HepG2 (cell line): Measurements from ENCODE around the gene KRT77. TPM values are rescaled to one million over a fixed set of nuclear protein-coding genes. Genes with fewer than 3 reads are reported as not detected.

ENCODE experiments used
- ATAC-seq: fragments of 200-7000 bp; cut with Tn5 transposase; 3 replicates; pipeline ENCODE4 v1.9.1; 2020; ENCODE audit warnings: mild to moderate bottlenecking, moderate library complexity
- BruUV-seq: library from RNA; stranded (reverse); fragments of 400-500 nt; replicated peaks from 2 replicates; lab custom pipeline; 2021; lab: Mats Ljungman, UMichigan
- CTCF ChIA-PET: fragments of 300-600 bp; formaldehyde crosslinking; extraction: SDS; loops from one replicate; lab custom pipeline; 2021; ENCODE audit warnings: low total read pairs, inconsistent platforms, low intra/inter-chr PET ratio; lab: Yijun Ruan, JAX
- POLR2A ChIA-PET: fragments of 350-600 bp; sonication (Branson Sonifier 250); formaldehyde crosslinking; loops from one replicate; lab custom pipeline; 2020; ENCODE audit warnings: antibody characterized with exemption, inconsistent platforms; lab: Yijun Ruan, JAX
- DNase-seq: peaks from one replicate; pipeline ENCODE4 v3.0.0-alpha.2; 2015; ENCODE audit warnings: low spot score
- FAIRE-seq: peaks from 3 replicates; lab custom pipeline; 2011; peaks lifted over from hg19 to GRCh38; lab: Jason Lieb, UNC
- H2AFZ ChIP-seq: one replicate; pipeline ENCODE4 v1.6.1; 2011; ENCODE audit warnings: low read length, inconsistent platforms
- H3K27ac ChIP-seq: fragments of 300-600 bp; 3 replicates; pipeline ENCODE4 v1.8.0; 2011; ENCODE audit warnings: mixed run types, mild to moderate bottlenecking, mixed read lengths, low read length, inconsistent platforms; ENCODE audit not compliant: insufficient read depth; ENCODE audit errors: extremely low read length
- H3K27me3 ChIP-seq, 2 experiments: fragments of 200-600 bp in 1 of 2; 2 replicates in 1 of 2; 3 replicates in 1 of 2; pipeline versions ENCODE4 v1.6.0 to v1.8.0; 2011; ENCODE audit warnings: low read length in 2 of 2, mild to moderate bottlenecking in 2 of 2, moderate library complexity in 2 of 2, inconsistent platforms in 1 of 2; ENCODE audit not compliant: insufficient read depth in 2 of 2, control insufficient read depth in 1 of 2
- H3K36me3 ChIP-seq, 2 experiments: fragments of 200-600 bp in 1 of 2; replicated peaks in 1 of 2; 2 replicates in 1 of 2; 3 replicates in 1 of 2; pipeline versions ENCODE4 v1.5.1 to v1.8.0; 2011; ENCODE audit warnings: low read length in 2 of 2, inconsistent platforms in 1 of 2; ENCODE audit not compliant: insufficient read depth in 2 of 2, control insufficient read depth in 1 of 2
- H3K4me1 ChIP-seq: 2 replicates; pipeline ENCODE4 v1.5.1; 2012; ENCODE audit warnings: low read length, inconsistent platforms; ENCODE audit not compliant: insufficient read depth
- H3K4me2 ChIP-seq: 2 replicates; pipeline ENCODE4 v1.6.0; 2011; ENCODE audit warnings: low read depth, low read length, inconsistent platforms
- H3K4me3 ChIP-seq, 3 experiments: fragments of 200-600 bp in 1 of 3; sonication (generic), shearing (Covaris generic) in 1 of 3; replicated peaks in 1 of 3; 2 replicates each; pipeline ENCODE4 v1.5.1; 2011 to 2016; ENCODE audit warnings: low read length in 3 of 3, inconsistent platforms in 2 of 3, low read depth in 2 of 3, mild to moderate bottlenecking in 2 of 3, control low read depth in 1 of 3, mixed read lengths in 1 of 3; ENCODE audit not compliant: insufficient read depth in 1 of 3
- H3K79me2 ChIP-seq: one replicate; pipeline ENCODE4 v1.6.1; 2011; ENCODE audit warnings: low read length, inconsistent platforms; ENCODE audit not compliant: insufficient read depth
- H3K9ac ChIP-seq: 2 replicates; pipeline ENCODE4 v1.6.0; 2011; ENCODE audit warnings: mild to moderate bottlenecking, low read depth, low read length, inconsistent platforms; ENCODE audit not compliant: insufficient read depth
- H3K9me3 ChIP-seq: 2 replicates; pipeline ENCODE4 v1.5.1; 2012; ENCODE audit warnings: mild to moderate bottlenecking, low read length
- H4K20me1 ChIP-seq: 2 replicates; pipeline ENCODE4 v1.6.0; 2011; ENCODE audit warnings: inconsistent platforms, mild to moderate bottlenecking, low read length, moderate library complexity; ENCODE audit not compliant: insufficient read depth
- ATM ChIP-seq: fragments of 450-650 bp; IDR thresholded peaks from 2 replicates; pipeline ENCODE4 v1.7.1; 2017; ENCODE audit warnings: mild to moderate bottlenecking, borderline replicate concordance
- BCL6 ChIP-seq: IDR thresholded peaks from 2 replicates; pipeline ENCODE4 v1.6.1; 2016; ENCODE audit warnings: missing genetic modification reagents, missing compliant biosample characterization
- BRCA1 ChIP-seq: sonication (generic); formaldehyde crosslinking; IDR thresholded peaks from 2 replicates; pipeline ENCODE4 v1.4.0; 2020; ENCODE audit warnings: missing genetic modification reagents
- CENPT ChIP-seq: sonication (generic); formaldehyde crosslinking; IDR thresholded peaks from 2 replicates; pipeline ENCODE4 v1.8.0; 2022; ENCODE audit warnings: low read depth, mild to moderate bottlenecking, moderate library complexity, missing genetic modification reagents
- CTCF ChIP-seq: sonication (generic); formaldehyde crosslinking; IDR thresholded peaks from 2 replicates; pipeline ENCODE4 v1.5.0; 2020; ENCODE audit warnings: mild to moderate bottlenecking, missing genetic modification reagents, moderate library complexity
- MED8 ChIP-seq: sonication (generic); formaldehyde crosslinking; IDR thresholded peaks from 2 replicates; pipeline ENCODE4 v1.8.1; 2023; ENCODE audit warnings: mild to moderate bottlenecking, missing genetic modification reagents; ENCODE audit not compliant: insufficient replicate concordance
- NCOA5 ChIP-seq: sonication (generic); formaldehyde crosslinking; IDR thresholded peaks from 2 replicates; pipeline ENCODE4 v1.4.0; 2020; ENCODE audit warnings: missing genetic modification reagents
- PHF8 ChIP-seq: sonication (generic); formaldehyde crosslinking; IDR thresholded peaks from 2 replicates; pipeline ENCODE4 v1.5.0; 2020; ENCODE audit warnings: missing genetic modification reagents
- SSRP1 ChIP-seq: IDR thresholded peaks from 2 replicates; pipeline ENCODE4 v1.6.1; 2016; ENCODE audit warnings: control low read depth
- STAG1 ChIP-seq: sonication (generic); formaldehyde crosslinking; IDR thresholded peaks from 2 replicates; pipeline ENCODE4 v1.4.0; 2020; ENCODE audit warnings: missing genetic modification reagents
- SUZ12 ChIP-seq: fragments of 150-350 bp; IDR thresholded peaks from 2 replicates; pipeline ENCODE4 v1.6.1; 2014; ENCODE audit warnings: low read depth, low read length
- ZNF24 ChIP-seq: fragments of 450-650 bp; IDR thresholded peaks from 2 replicates; pipeline ENCODE4 v1.6.1; 2017; ENCODE audit warnings: antibody characterized with exemption, mild to moderate bottlenecking
- ZNF280B ChIP-seq: sonication (generic); formaldehyde crosslinking; IDR thresholded peaks from 2 replicates; pipeline ENCODE4 v1.5.0; 2020; ENCODE audit warnings: missing genetic modification reagents, mild to moderate bottlenecking, borderline replicate concordance
- ZNF549 ChIP-seq: sonication (generic); formaldehyde crosslinking; IDR thresholded peaks from 2 replicates; pipeline ENCODE4 v1.5.0; 2020; ENCODE audit warnings: missing genetic modification reagents
- ZNF672 ChIP-seq: sonication (generic); formaldehyde crosslinking; IDR thresholded peaks from 2 replicates; pipeline ENCODE4 v1.8.1; 2022; ENCODE audit warnings: missing genetic modification reagents
- ZNF75D ChIP-seq: sonication (generic); formaldehyde crosslinking; IDR thresholded peaks from 2 replicates; pipeline ENCODE4 v1.8.1; 2023; ENCODE audit warnings: missing genetic modification reagents, mild to moderate bottlenecking, borderline replicate concordance
- ZSCAN9 ChIP-seq: IDR thresholded peaks from 2 replicates; pipeline ENCODE4 v1.6.1; 2016; ENCODE audit warnings: borderline replicate concordance
- WGBS: methylation state at CpG from one replicate; pipeline ENCODE4 v1.1.6; 2017; ENCODE audit warnings: low lambda C conversion rate; 5-methylcytosine and 5-hydroxymethylcytosine counted together
- in situ Hi-C: cut with HindIII; loops from 2 replicates; pipeline ENCODE4 v1.10.0; 2017; ENCODE audit warnings: low pct_unique_long_range_greater_than_20kb; ENCODE audit not compliant: extremely low pct_ligation_motif_present
- intact Hi-C: fragments of 100-400 bp; cut with micrococcal nuclease; formaldehyde crosslinking; loops from one replicate; pipeline ENCODE4 v1.10.0; 2022; ENCODE audit not compliant: unreplicated experiment
- polyA plus RNA-seq, 8 experiments: library from polyadenylated mRNA; depleted of rRNA in 3 of 8; stranded (reverse) in 7 of 8; unstranded in 1 of 8; fragments of >200 nt; fragmentation: Illumina TruSeq in 4 of 8; extraction: Trizol in 4 of 8; gene quantifications; 2 replicates each; pipeline versions ENCODE4 v1.2.1 to v1.2.3, GENCODE V29; 2011 to 2016; ENCODE audit warnings: low read depth in 4 of 8, missing spikeins in 1 of 8, mixed read lengths in 1 of 8; ENCODE audit not compliant: insufficient read depth in 1 of 8
- total RNA-seq, 5 experiments: library from RNA; depleted of rRNA; stranded (reverse); fragments of >200 nt; fragmentation: Illumina TruSeq; extraction: Trizol; gene quantifications; 2 replicates each; pipeline ENCODE4 v1.2.3, GENCODE V29; 2016; ENCODE audit warnings: low read depth in 1 of 5

The KRT77 gene
- total and polyA plus RNA-seq, 2 of the 13 experiments (the other 11 are each of a cell fraction or from before 2014, with no cell fraction given) = not detected

DNA sequence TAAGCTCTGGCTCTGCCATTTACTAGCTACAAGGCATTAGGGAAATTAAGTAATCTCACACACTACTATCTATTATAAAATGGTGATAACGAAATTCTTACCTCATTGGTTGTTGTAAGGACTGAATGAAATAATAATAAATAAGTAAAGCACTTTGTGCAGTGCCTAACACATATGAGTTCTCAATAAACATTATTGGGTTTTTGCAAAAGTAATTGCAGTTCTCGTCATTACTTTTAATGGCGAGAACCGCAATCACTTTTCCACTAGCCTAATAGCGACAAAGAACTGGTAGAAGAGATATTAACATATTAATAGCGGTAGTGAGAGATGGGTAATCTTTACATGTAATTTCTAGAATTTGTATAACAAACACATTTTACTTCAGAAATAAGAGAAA, 9.2 kb downstream of the KRT77 start (continued):
- TF ChIP-seq ZNF280B (CRISPR knock-in tag) = no peak
- TF ChIP-seq SSRP1 (CRISPR knock-in tag) = no peak
- no peak for TF ChIP-seq BRCA1 (CRISPR knock-in tag)

DNA sequence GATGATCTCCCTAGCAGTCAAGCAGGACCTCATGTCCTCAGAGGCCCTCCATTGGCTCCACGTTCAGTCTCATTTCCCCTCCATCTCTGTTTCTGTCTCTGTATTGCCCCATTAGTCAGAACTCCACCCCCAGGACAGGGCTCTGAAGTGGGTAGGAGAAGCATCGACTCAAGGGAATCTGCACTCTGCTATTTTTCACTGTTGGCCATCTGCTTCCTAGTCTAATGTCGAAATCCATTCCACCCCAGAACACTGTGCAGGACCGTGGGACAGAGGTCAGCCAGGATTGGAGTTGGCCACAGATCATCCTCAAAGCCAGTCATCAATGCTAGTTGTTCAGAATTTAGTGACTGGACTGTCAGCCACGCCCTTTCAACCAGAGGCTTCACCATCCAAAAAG, 10.1 kb downstream of the KRT77 start:
- Histone ChIP-seq H3K9ac (no peak overlapping the region), H4K20me1 (no peaks in the 10 kb centered on the region), H3K36me3 (no peaks in the 10 kb centered on the region), H2AFZ (no peak overlapping the region), H3K4me3 (no peak overlapping the region), H3K27me3 (peaks cover 5 to 48% of the 10 kb centered on the region in 2 experiments; a peak in 4 of 5 replicates), H3K4me1 (no peaks in the 10 kb centered on the region), H3K4me2 (no peak overlapping the region), H3K79me2 (no peaks in the 10 kb centered on the region), H3K9me3 (no peaks in the 10 kb centered on the region), H3K27ac (no peak overlapping the region)
- in situ Hi-C loops = loop anchor here (25.0 kb wide), 1 partner anchor 294 kb away; no protein-coding TSS in a partner anchor
- FAIRE-seq (no peak), ATAC-seq (no peak), DNase-seq (no peak)
- TF ChIP-seq ATM = no peak
- WGBS = under 1% methylated on average over 5 of the region's 5 CpGs
- intact Hi-C loops = no loop called here
- ChIA-PET CTCF (no interaction called here), POLR2A (no interaction called here)
- BruUV-seq = no TSS peak

DNA sequence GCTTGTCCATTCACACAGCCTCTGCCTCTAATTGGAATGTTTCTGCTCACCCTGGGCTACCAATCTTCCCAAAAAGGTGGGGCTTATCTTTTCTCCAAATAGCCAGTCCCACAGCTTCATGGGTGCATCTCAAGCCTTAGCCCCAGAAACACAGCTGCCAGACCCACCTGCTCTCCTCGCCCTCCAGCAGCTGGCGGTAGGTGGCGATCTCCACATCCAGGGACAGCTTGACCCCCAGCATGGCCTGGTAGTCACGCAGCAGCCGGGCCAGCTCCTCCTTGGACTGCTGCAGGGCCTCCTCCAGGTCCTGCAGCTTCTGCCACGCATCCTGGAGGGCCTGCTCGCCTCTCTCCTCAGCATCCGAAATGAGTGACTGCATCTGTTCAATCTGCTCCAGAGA, 11.1 kb downstream of the KRT77 start:
- H4K20me1 ChIP-seq = no peaks in the 10 kb centered on the region
- no peaks in the 10 kb centered on the region for H3K9me3 ChIP-seq
- no peak overlapping the region for H3K4me2 ChIP-seq
- FAIRE-seq (no peak), DNase-seq (peak; percentile 15), ATAC-seq (peak; percentile 94)
- peaks cover 5 to 45% of the 10 kb centered on the region in 2 experiments; a peak in 3 of 5 replicates for H3K27me3 ChIP-seq
- intact Hi-C loops = no loop called here
- ChIA-PET POLR2A (no interaction called here), CTCF (interaction anchor here (0.7 to 1.0 kb wide), 2 partner anchors 179 to 289 kb away, joined by 3 to 5 read pairs; no protein-coding TSS in a partner anchor)
- H3K36me3 ChIP-seq = no peaks in the 10 kb centered on the region
- H3K79me2 ChIP-seq = no peaks in the 10 kb centered on the region
- no peak overlapping the region for H3K27ac ChIP-seq
- no peaks in the 10 kb centered on the region for H3K4me1 ChIP-seq
- no TSS peak for BruUV-seq
- no peak overlapping the region for H3K9ac ChIP-seq
- WGBS = no CpG with 5 or more reads among the region's 8 CpGs
- H3K4me3 ChIP-seq = no peak overlapping the region
- in situ Hi-C loops = loop anchor here (25.0 kb wide), 1 partner anchor 295 kb away; no protein-coding TSS in a partner anchor
- no peak overlapping the region for H2AFZ ChIP-seq
- no peak for TF ChIP-seq PHF8 (CRISPR knock-in tag)
- no peak for TF ChIP-seq ZNF75D (CRISPR knock-in tag)
- no peak for TF ChIP-seq ZSCAN9 (CRISPR knock-in tag)
- no peak for TF ChIP-seq NCOA5 (CRISPR knock-in tag)
- TF ChIP-seq BCL6 (CRISPR knock-in tag) = no peak
- TF ChIP-seq ZNF672 = no peak
- TF ChIP-seq ZNF549 = no peak
- no peak for TF ChIP-seq MED8 (CRISPR knock-in tag)
- no peak for TF ChIP-seq CENPT (CRISPR knock-in tag)
- TF ChIP-seq CTCF = peak; percentile 74
- no peak for TF ChIP-seq ZNF24
- TF ChIP-seq STAG1 (CRISPR knock-in tag) = peak; percentile 51
- TF ChIP-seq SUZ12 = no peak
